Smooth muscle cell (in vitro differentiated cells): Measurements from ENCODE around the gene FYTTD1. TPM values are rescaled to one million over a fixed set of nuclear protein-coding genes. Genes with fewer than 3 reads are reported as not detected.

ENCODE experiments used
- DNase-seq: peaks from one replicate; lab custom pipeline; 2025; ENCODE audit not compliant: unreplicated experiment; lab: John Stamatoyannopoulos, UW
- H2AFZ ChIP-seq: fragments of 200-600 bp; sonication (generic); 2 replicates; pipeline ENCODE4 v1.6.0; 2016; ENCODE audit warnings: antibody characterized with exemption, low read depth, mild to moderate bottlenecking
- H3F3A ChIP-seq: fragments of 200-600 bp; sonication (generic); 2 replicates; pipeline ENCODE4 v1.6.0; 2017; ENCODE audit warnings: antibody characterized with exemption, low read depth
- H3K27ac ChIP-seq: fragments of 200-600 bp; sonication (generic); 2 replicates; pipeline ENCODE4 v1.5.1; 2016; ENCODE audit warnings: low read depth, mild to moderate bottlenecking
- H3K27me3 ChIP-seq: fragments of 200-600 bp; sonication (generic); 2 replicates; pipeline ENCODE4 v1.6.1; 2016; ENCODE audit warnings: low read depth, mild to moderate bottlenecking
- H3K36me3 ChIP-seq: fragments of 200-600 bp; sonication (generic); 2 replicates; pipeline ENCODE4 v1.5.1; 2016; ENCODE audit warnings: low read depth
- H3K4me1 ChIP-seq: fragments of 200-600 bp; sonication (generic); 2 replicates; pipeline ENCODE4 v1.5.1; 2016; ENCODE audit warnings: low read depth
- H3K4me2 ChIP-seq: fragments of 200-600 bp; sonication (generic); 2 replicates; pipeline ENCODE4 v1.6.0; 2016; ENCODE audit warnings: mild to moderate bottlenecking
- H3K4me3 ChIP-seq: fragments of 200-600 bp; sonication (generic); 2 replicates; pipeline ENCODE4 v1.5.1; 2016; ENCODE audit warnings: mild to moderate bottlenecking
- H3K79me2 ChIP-seq: fragments of 200-600 bp; sonication (generic); 2 replicates; pipeline ENCODE4 v1.6.0; 2016; ENCODE audit warnings: low read depth, mild to moderate bottlenecking
- H3K9ac ChIP-seq: fragments of 200-600 bp; sonication (generic); 2 replicates; pipeline ENCODE4 v1.6.0; 2016; ENCODE audit warnings: low read depth
- H3K9me3 ChIP-seq: fragments of 200-600 bp; sonication (generic); replicated peaks from 2 replicates; pipeline ENCODE4 v1.5.1; 2016; ENCODE audit warnings: low read depth
- H4K20me1 ChIP-seq: fragments of 200-600 bp; sonication (generic); 2 replicates; pipeline ENCODE4 v1.6.0; 2016; ENCODE audit warnings: low read depth
- CTCF ChIP-seq: fragments of 200-600 bp; sonication (generic); IDR thresholded peaks from 2 replicates; pipeline ENCODE4 v1.5.1; 2017; ENCODE audit warnings: borderline replicate concordance, mild to moderate bottlenecking, antibody characterized with exemption; ENCODE audit not compliant: insufficient read depth, poor library complexity, severe bottlenecking
- WGBS: methylation state at CpG from one replicate; pipeline ENCODE4 v1.1.7; 2016; ENCODE audit warnings: low lambda C conversion rate; 5-methylcytosine and 5-hydroxymethylcytosine counted together
- polyA plus RNA-seq: library from polyadenylated mRNA; unstranded; fragments of >200 nt; fragmentation: Nextera tagmentation; extraction: Ambion mirVana; gene quantifications from 2 replicates; pipeline ENCODE4 v1.2.1, GENCODE V29; 2016
- total RNA-seq: library from RNA; depleted of rRNA; stranded (reverse); fragments of >200 nt; gene quantifications from 2 replicates; pipeline ENCODE4 v1.2.3, GENCODE V29; 2014

Gene FYTTD1
- total and polyA plus RNA-seq, 2 experiments from 2014 or later = 32.7 to 33.2 TPM

GRCh38 chr3:197801891-197802778, 52.5 kb downstream of the FYTTD1 start:
- no peak overlapping the region for H3K9ac ChIP-seq
- H3K4me2 ChIP-seq = no peak overlapping the region
- no peaks in the 10 kb centered on the region for H3K27me3 ChIP-seq
- H3K36me3 ChIP-seq = no peaks in the 10 kb centered on the region
- H3K4me1 ChIP-seq = no peaks in the 10 kb centered on the region
- peak; percentile 21 for TF ChIP-seq CTCF
- no peaks in the 10 kb centered on the region for H3F3A ChIP-seq
- H2AFZ ChIP-seq = no peak overlapping the region
- WGBS = 78% methylated on average over 8 of the region's 8 CpGs
- no peak overlapping the region for H3K4me3 ChIP-seq
- H3K9me3 ChIP-seq = no peaks in the 10 kb centered on the region
- H4K20me1 ChIP-seq = peaks cover 97% of the 10 kb centered on the region
- no peak overlapping the region for H3K27ac ChIP-seq
- DNase-seq = no peak
- peaks cover 100% of the 10 kb centered on the region for H3K79me2 ChIP-seq

GRCh38 chr3:197802779-197803459, 53.2 kb downstream of the FYTTD1 start:
- Histone ChIP-seq H3K79me2 (peaks cover 100% of the 10 kb centered on the region), H3K4me1 (peaks cover 4% of the 10 kb centered on the region), H3K27ac (no peak overlapping the region), H3K4me2 (no peak overlapping the region), H2AFZ (no peak overlapping the region), H3K9ac (no peak overlapping the region), H4K20me1 (peaks cover 97% of the 10 kb centered on the region), H3K9me3 (no peaks in the 10 kb centered on the region), H3F3A (no peaks in the 10 kb centered on the region), H3K36me3 (no peaks in the 10 kb centered on the region), H3K4me3 (no peak overlapping the region), H3K27me3 (no peaks in the 10 kb centered on the region)
- no peak for DNase-seq
- WGBS = 92% methylated on average over 3 of the region's 3 CpGs
- TF ChIP-seq CTCF = no peak

- H3K79me2 ChIP-seq = peaks cover 98% of the 10 kb centered on the region
- no peaks in the 10 kb centered on the region for H3K27me3 ChIP-seq
- H3K36me3 ChIP-seq = no peaks in the 10 kb centered on the region
- 95% methylated on average over 4 of the region's 4 CpGs for WGBS
- H3K4me1 ChIP-seq = peaks cover 9% of the 10 kb centered on the region
- no peaks in the 10 kb centered on the region for H3K9me3 ChIP-seq
- no peak overlapping the region for H3K4me3 ChIP-seq
- TF ChIP-seq CTCF = no peak
- DNase-seq = no peak
- H4K20me1 ChIP-seq = peaks cover 97% of the 10 kb centered on the region
- H3F3A ChIP-seq = no peaks in the 10 kb centered on the region
- H2AFZ ChIP-seq = no peak overlapping the region
- no peak overlapping the region for H3K9ac ChIP-seq
- no peak overlapping the region for H3K4me2 ChIP-seq
- H3K27ac ChIP-seq = no peak overlapping the region
Measured at GRCh38 chr3:197804511-197804910, 54.8 kb downstream of the FYTTD1 start.
